ENCODE measurements around the gene COBL.

Gene COBL

GRCh38 chr7:51256209-51256781 is 60.3 kb downstream of the COBL start:
- H3K4me3 ChIP-seq (ENCODE audit: low read length), result no peak overlapping the region
- TF ChIP-seq CTCF (conservative IDR thresholded peaks at IDR 0.05; ENCODE audit: low read length), result no peak
- DNase-seq (ENCODE audit: low read depth), result no peak

- no peak for TF ChIP-seq CTCF (conservative IDR thresholded peaks at IDR 0.05; ENCODE audit: low read length)
- no peak for DNase-seq (ENCODE audit: low read depth)
- no peak overlapping the region for H3K4me3 ChIP-seq (ENCODE audit: low read length)
Observed at GRCh38 chr7:51255536-51256208, 60.9 kb downstream of the COBL start.

- DNase-seq (ENCODE audit: low read depth), result no peak
Observed at GRCh38 chr7:51255036-51255435, 61.6 kb downstream of the COBL start.

GRCh38 chr7:51253157-51253556 is 63.5 kb downstream of the COBL start:
- no peak for DNase-seq (ENCODE audit: low read depth)
- no peak overlapping the region for H3K4me3 ChIP-seq (ENCODE audit: low read length)
- TF ChIP-seq CTCF (conservative IDR thresholded peaks at IDR 0.05; ENCODE audit: low read length), result no peak

More at GRCh38 chr7:51255036-51255435, 61.6 kb downstream of the COBL start:
- H3K4me3 ChIP-seq (ENCODE audit: low read length), result no peak overlapping the region
- no peak for TF ChIP-seq CTCF (conservative IDR thresholded peaks at IDR 0.05; ENCODE audit: low read length)

- DNase-seq (ENCODE audit: low read depth), result no peak
- no peak overlapping the region for H3K4me3 ChIP-seq (ENCODE audit: low read length)
- no peak for TF ChIP-seq CTCF (conservative IDR thresholded peaks at IDR 0.05; ENCODE audit: low read length)
Observed at GRCh38 chr7:51251290-51251689, 65.3 kb downstream of the COBL start.

GRCh38 chr7:51250512-51250911 is 66.1 kb downstream of the COBL start:
- DNase-seq (ENCODE audit: low read depth), result no peak
- H3K4me3 ChIP-seq (ENCODE audit: low read length), result no peak overlapping the region
- TF ChIP-seq CTCF (conservative IDR thresholded peaks at IDR 0.05; ENCODE audit: low read length), result no peak

- no peak for DNase-seq (ENCODE audit: low read depth)
- H3K4me3 ChIP-seq (ENCODE audit: low read length), result no peak overlapping the region
- TF ChIP-seq CTCF (conservative IDR thresholded peaks at IDR 0.05; ENCODE audit: low read length), result no peak
Observed at GRCh38 chr7:51249991-51250390, 66.6 kb downstream of the COBL start.
